ENCODE results near the gene VPS54.

GRCh38 chr2:63914311-63914710, 104.9 kb downstream of the VPS54 start:
- TF ChIP-seq, protein P1, sequence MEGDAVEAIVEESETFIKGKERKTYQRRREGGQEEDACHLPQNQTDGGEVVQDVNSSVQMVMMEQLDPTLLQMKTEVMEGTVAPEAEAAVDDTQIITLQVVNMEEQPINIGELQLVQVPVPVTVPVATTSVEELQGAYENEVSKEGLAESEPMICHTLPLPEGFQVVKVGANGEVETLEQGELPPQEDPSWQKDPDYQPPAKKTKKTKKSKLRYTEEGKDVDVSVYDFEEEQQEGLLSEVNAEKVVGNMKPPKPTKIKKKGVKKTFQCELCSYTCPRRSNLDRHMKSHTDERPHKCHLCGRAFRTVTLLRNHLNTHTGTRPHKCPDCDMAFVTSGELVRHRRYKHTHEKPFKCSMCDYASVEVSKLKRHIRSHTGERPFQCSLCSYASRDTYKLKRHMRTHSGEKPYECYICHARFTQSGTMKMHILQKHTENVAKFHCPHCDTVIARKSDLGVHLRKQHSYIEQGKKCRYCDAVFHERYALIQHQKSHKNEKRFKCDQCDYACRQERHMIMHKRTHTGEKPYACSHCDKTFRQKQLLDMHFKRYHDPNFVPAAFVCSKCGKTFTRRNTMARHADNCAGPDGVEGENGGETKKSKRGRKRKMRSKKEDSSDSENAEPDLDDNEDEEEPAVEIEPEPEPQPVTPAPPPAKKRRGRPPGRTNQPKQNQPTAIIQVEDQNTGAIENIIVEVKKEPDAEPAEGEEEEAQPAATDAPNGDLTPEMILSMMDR (IDR thresholded peaks at IDR 0.05) = no peak
- TF ChIP-seq POLR2A (IDR thresholded peaks at IDR 0.05) = no peak
- no peak for TF ChIP-seq POLR2AphosphoS5 (IDR thresholded peaks at IDR 0.05)
- TF ChIP-seq EP300 (IDR thresholded peaks at IDR 0.05) = no peak

Measured in suprapubic skin (tissue), 4 donors.